ENCODE measurements around the gene VPS26A.

DNA sequence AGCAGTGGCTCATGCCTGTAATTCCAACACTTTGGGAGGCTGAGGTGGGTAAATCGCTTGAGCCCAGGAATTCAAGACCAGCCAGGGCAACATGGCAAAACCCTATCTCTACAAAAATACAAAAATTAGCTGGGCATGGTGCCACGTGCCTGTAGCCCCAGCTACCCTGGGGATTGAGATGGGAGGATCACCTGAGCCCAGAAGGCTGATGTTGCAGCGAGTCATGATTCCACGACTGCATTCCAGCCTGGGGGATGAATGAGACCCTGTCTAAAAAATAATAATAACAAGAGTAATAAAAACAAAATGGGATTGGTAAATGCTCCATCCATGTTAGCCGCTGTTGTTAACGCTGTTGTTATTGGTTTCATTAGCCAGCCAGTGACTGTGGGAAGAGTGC, 94.9 kb downstream of the VPS26A start:
- TF ChIP-seq POLR2AphosphoS5 (IDR thresholded peaks at IDR 0.05; ENCODE audit: low read depth, low read length) (no peak), REST (IDR thresholded peaks at IDR 0.05; ENCODE audit: insufficient read depth in 1 of 2, low read depth in 2 of 2, low read length in 2 of 2) (no peak), TAF1 (IDR thresholded peaks at IDR 0.05; ENCODE audit: borderline replicate concordance, insufficient read depth, low read length) (no peak)

Data from PFSK-1 (cell line).